Measurements from ENCODE around the gene RPAP3.
"Not testable (repeated sequence)": the region's sequence is repeated elsewhere in the genome, so short reads cannot be mapped to it uniquely, and the experiment has no call there.

DNA sequence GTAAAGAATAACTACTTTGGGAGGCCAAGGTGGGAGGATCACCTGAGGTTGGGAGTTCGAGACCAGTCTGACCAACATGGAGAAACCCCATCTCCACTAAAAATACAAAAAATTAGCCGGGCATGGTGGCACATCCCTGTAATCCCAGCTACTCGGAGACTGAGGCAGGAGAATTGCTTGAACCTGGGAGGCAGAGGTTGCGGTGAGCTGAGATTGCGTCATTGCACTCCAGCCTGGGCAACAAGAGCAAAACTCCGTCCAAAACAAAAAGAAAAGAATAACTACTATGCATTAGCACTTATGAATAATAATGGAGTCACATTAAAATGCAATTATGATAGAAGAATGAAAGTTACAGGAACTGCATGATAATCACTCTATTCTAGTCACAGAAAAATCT, 37.9 kb downstream of the RPAP3 start:
- not testable (repeated sequence) for TF ChIP-seq TCF7L2 (IDR thresholded peaks at IDR 0.05; ENCODE audit: low read depth, low read length); NBN (IDR thresholded peaks at IDR 0.05; ENCODE audit: low read depth); LCOR (CRISPR knock-in tag; IDR thresholded peaks at IDR 0.05); HCFC1 (IDR thresholded peaks at IDR 0.05; ENCODE audit: low read depth, low read length); EZH2 (IDR thresholded peaks at IDR 0.05; ENCODE audit: borderline replicate concordance, low read depth, low read length); MTA3 (IDR thresholded peaks at IDR 0.05; ENCODE audit: borderline replicate concordance); NFIC (IDR thresholded peaks at IDR 0.05); POLR2AphosphoS5 (IDR thresholded peaks at IDR 0.05; ENCODE audit: control insufficient read depth, insufficient read depth, low read depth, low read length); NCOA2 (IDR thresholded peaks at IDR 0.05; ENCODE audit: partially characterized antibody in 2 of 2)
- TF ChIP-seq, protein P1, sequence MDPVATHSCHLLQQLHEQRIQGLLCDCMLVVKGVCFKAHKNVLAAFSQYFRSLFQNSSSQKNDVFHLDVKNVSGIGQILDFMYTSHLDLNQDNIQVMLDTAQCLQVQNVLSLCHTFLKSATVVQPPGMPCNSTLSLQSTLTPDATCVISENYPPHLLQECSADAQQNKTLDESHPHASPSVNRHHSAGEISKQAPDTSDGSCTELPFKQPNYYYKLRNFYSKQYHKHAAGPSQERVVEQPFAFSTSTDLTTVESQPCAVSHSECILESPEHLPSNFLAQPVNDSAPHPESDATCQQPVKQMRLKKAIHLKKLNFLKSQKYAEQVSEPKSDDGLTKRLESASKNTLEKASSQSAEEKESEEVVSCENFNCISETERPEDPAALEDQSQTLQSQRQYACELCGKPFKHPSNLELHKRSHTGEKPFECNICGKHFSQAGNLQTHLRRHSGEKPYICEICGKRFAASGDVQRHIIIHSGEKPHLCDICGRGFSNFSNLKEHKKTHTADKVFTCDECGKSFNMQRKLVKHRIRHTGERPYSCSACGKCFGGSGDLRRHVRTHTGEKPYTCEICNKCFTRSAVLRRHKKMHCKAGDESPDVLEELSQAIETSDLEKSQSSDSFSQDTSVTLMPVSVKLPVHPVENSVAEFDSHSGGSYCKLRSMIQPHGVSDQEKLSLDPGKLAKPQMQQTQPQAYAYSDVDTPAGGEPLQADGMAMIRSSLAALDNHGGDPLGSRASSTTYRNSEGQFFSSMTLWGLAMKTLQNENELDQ (CRISPR knock-in tag; IDR thresholded peaks at IDR 0.05; ENCODE audit: borderline replicate concordance) = not testable (repeated sequence)
- TF ChIP-seq, protein P2, sequence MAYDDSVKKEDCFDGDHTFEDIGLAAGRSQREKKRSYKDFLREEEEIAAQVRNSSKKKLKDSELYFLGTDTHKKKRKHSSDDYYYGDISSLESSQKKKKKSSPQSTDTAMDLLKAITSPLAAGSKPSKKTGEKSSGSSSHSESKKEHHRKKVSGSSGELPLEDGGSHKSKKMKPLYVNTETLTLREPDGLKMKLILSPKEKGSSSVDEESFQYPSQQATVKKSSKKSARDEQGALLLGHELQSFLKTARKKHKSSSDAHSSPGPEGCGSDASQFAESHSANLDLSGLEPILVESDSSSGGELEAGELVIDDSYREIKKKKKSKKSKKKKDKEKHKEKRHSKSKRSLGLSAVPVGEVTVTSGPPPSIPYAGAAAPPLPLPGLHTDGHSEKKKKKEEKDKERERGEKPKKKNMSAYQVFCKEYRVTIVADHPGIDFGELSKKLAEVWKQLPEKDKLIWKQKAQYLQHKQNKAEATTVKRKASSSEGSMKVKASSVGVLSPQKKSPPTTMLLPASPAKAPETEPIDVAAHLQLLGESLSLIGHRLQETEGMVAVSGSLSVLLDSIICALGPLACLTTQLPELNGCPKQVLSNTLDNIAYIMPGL (CRISPR knock-in tag; IDR thresholded peaks at IDR 0.05) = not testable (repeated sequence)
- TF ChIP-seq, protein P3, sequence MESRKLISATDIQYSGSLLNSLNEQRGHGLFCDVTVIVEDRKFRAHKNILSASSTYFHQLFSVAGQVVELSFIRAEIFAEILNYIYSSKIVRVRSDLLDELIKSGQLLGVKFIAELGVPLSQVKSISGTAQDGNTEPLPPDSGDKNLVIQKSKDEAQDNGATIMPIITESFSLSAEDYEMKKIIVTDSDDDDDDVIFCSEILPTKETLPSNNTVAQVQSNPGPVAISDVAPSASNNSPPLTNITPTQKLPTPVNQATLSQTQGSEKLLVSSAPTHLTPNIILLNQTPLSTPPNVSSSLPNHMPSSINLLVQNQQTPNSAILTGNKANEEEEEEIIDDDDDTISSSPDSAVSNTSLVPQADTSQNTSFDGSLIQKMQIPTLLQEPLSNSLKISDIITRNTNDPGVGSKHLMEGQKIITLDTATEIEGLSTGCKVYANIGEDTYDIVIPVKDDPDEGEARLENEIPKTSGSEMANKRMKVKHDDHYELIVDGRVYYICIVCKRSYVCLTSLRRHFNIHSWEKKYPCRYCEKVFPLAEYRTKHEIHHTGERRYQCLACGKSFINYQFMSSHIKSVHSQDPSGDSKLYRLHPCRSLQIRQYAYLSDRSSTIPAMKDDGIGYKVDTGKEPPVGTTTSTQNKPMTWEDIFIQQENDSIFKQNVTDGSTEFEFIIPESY (CRISPR knock-in tag; IDR thresholded peaks at IDR 0.05) = not testable (repeated sequence)

All from K562 (cell line).